CD8-positive, alpha-beta memory T cell (primary cell): Measurements from ENCODE around the gene DUSP7. TPM values are rescaled to one million over a fixed set of nuclear protein-coding genes. Genes with fewer than 3 reads are reported as not detected.

ENCODE experiments used
- CTCF ChIA-PET: fragments of 350-600 bp; sonication (Branson Sonifier 250); formaldehyde crosslinking; loops from one replicate; lab custom pipeline; 2021; ENCODE audit warnings: antibody characterized with exemption; lab: Charles Lee
- POLR2A ChIA-PET: fragments of 350-600 bp; sonication (Branson Sonifier 250); formaldehyde crosslinking; loops from one replicate; lab custom pipeline; 2021; ENCODE audit warnings: antibody characterized with exemption; lab: Charles Lee
- DNase-seq, 5 donors: peaks; one replicate each; pipeline versions ENCODE4 v3.0.0 to v3.0.0-alpha.2; 2020 to 2022; ENCODE audit warnings: mixed read lengths in 1 of 5
- H3K27ac ChIP-seq: one replicate; pipeline ENCODE4 v1.7.0; 2013; ENCODE audit warnings: low read depth, mild to moderate bottlenecking, low read length, moderate library complexity
- H3K27me3 ChIP-seq: 2 replicates; pipeline ENCODE4 v1.7.0; 2013; ENCODE audit warnings: low read length, mild to moderate bottlenecking; ENCODE audit not compliant: insufficient read depth, poor library complexity, severe bottlenecking
- H3K36me3 ChIP-seq: 2 replicates; pipeline ENCODE4 v1.7.0; 2013; ENCODE audit warnings: mild to moderate bottlenecking, low read length, moderate library complexity; ENCODE audit not compliant: insufficient read depth
- H3K4me1 ChIP-seq: 2 replicates; pipeline ENCODE4 v1.7.0; 2013; ENCODE audit warnings: mild to moderate bottlenecking, low read length, moderate library complexity; ENCODE audit not compliant: insufficient read depth
- H3K4me3 ChIP-seq: 2 replicates; pipeline ENCODE4 v1.7.0; 2013; ENCODE audit warnings: mild to moderate bottlenecking, low read length
- H3K9me3 ChIP-seq: 2 replicates; pipeline ENCODE4 v1.7.0; 2013; ENCODE audit warnings: mild to moderate bottlenecking, low read length
- H3K27ac Mint-ChIP-seq, 8 donors: one replicate each; pipeline ENCODE4 v1.8.0; 2020 to 2021; ENCODE audit warnings: mixed read lengths in 8 of 8, mild to moderate bottlenecking in 6 of 8, inconsistent platforms in 3 of 8, moderate library complexity in 3 of 8
- H3K27me3 Mint-ChIP-seq, 2 donors: one replicate each; pipeline ENCODE4 v1.8.0; 2020 to 2021; ENCODE audit warnings: mixed read lengths in 2 of 2, mild to moderate bottlenecking in 1 of 2, moderate library complexity in 1 of 2
- H3K36me3 Mint-ChIP-seq, 3 donors: one replicate each; pipeline ENCODE4 v1.8.0; 2020 to 2021; ENCODE audit warnings: mixed read lengths in 3 of 3, inconsistent platforms in 1 of 3, mild to moderate bottlenecking in 1 of 3
- H3K4me1 Mint-ChIP-seq, 3 donors: one replicate each; pipeline ENCODE4 v1.8.0; 2020 to 2021; ENCODE audit warnings: mixed read lengths in 3 of 3, inconsistent platforms in 1 of 3, mild to moderate bottlenecking in 1 of 3
- H3K4me3 Mint-ChIP-seq, 7 donors: one replicate each; pipeline ENCODE4 v1.8.0; 2020 to 2021; ENCODE audit warnings: mixed read lengths in 7 of 7, mild to moderate bottlenecking in 6 of 7, moderate library complexity in 4 of 7, inconsistent platforms in 2 of 7
- H3K9me3 Mint-ChIP-seq, 5 donors: one replicate each; pipeline ENCODE4 v1.8.0; 2020 to 2022; ENCODE audit warnings: mixed read lengths in 5 of 5, mild to moderate bottlenecking in 3 of 5, moderate library complexity in 2 of 5, inconsistent platforms in 1 of 5
- polyA plus RNA-seq: library from polyadenylated mRNA; unstranded; fragments of 300-500 nt; fragmentation: Illumina TruSeq; gene quantifications from one replicate; pipeline ENCODE4 v1.2.3, GENCODE V29; 2021
- total RNA-seq, 2 experiments: library from RNA; stranded (reverse); gene quantifications; one replicate each; pipeline ENCODE4 v1.2.3, GENCODE V29; 2021

Gene DUSP7
- total and polyA plus RNA-seq, 3 experiments from 2014 or later = 7.2 to 27.2 (median 26.3) TPM

DNA sequence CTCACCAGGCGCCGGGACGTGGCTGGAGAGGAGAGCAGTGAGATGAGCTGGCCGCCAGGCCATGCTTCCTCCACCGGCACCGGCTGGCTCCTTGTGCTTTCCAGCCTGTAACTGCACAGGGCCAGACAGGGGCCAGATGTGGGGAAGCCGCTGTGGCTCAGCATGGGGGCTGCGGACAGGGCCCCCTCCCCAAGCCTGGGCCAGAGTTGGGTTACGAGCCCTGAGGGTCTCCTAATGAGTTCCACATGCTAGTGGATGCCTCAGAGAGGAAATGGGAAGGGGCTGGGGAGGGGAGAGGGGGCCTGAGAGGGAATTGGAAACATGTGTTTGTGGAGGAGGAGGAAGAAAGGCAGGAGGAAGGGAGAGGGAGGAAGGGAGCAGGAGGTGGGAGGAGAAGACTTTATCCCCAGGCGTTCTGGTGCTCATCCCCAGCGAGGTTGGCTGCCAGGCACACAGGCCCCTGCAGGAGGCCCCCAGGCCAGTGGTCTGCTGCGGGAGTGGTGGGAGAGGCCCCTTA is 11.7 kb upstream of the DUSP7 start:
- Histone ChIP-seq H3K27me3 (no peaks in the 10 kb centered on the region), H3K4me1 (no peaks in the 10 kb centered on the region), H3K4me3 (no peak overlapping the region), H3K27ac (no peak overlapping the region), H3K36me3 (no peaks in the 10 kb centered on the region), H3K9me3 (no peaks in the 10 kb centered on the region)
- CTCF ChIA-PET = no interaction called here
- no peak for DNase-seq
- POLR2A ChIA-PET = no interaction called here
- Mint-ChIP-seq H3K4me1 (peaks cover 3 to 16% (median 5%) of the 10 kb centered on the region in 3 donors), H3K9me3 (no peaks in the 10 kb centered on the region), H3K27ac (no peak overlapping the region), H3K4me3 (no peak overlapping the region), H3K27me3 (peaks cover 0 to 1% of the 10 kb centered on the region in 2 donors), H3K36me3 (no peaks in the 10 kb centered on the region)

DNA sequence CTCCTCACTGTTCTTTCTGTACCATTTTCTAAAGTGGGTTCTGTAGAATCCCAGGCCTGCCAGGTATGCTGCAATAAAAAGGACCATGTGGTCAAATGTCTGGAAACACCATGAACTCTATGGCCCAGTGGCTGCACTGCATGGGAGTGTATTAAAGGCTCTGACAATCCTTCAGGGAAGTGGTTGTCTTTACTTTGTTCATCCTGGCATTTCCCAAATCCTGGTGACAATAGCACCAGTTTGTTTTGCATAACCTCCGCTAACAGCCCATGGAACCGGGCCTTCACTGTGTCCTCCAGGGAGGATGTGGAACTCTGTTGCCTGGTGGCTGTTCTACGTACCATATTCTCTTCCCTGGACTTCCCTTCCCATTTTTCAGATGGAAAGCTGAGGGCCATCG is 11.2 kb upstream of the DUSP7 start:
- no peaks in the 10 kb centered on the region for H3K4me1 ChIP-seq
- H3K27me3 Mint-ChIP-seq = peaks cover 0 to 1% of the 10 kb centered on the region in 2 donors
- H3K4me3 ChIP-seq = no peak overlapping the region
- no peak for DNase-seq
- CTCF ChIA-PET = no interaction called here
- H3K27me3 ChIP-seq = no peaks in the 10 kb centered on the region
- no peak overlapping the region for H3K27ac ChIP-seq
- H3K9me3 ChIP-seq = no peaks in the 10 kb centered on the region
- no peaks in the 10 kb centered on the region for H3K9me3 Mint-ChIP-seq
- no peaks in the 10 kb centered on the region for H3K36me3 Mint-ChIP-seq
- POLR2A ChIA-PET = no interaction called here
- H3K27ac Mint-ChIP-seq = no peak overlapping the region
- no peak overlapping the region for H3K4me3 Mint-ChIP-seq
- H3K36me3 ChIP-seq = no peaks in the 10 kb centered on the region
- H3K4me1 Mint-ChIP-seq = peaks cover 3 to 16% (median 5%) of the 10 kb centered on the region in 3 donors

DNA sequence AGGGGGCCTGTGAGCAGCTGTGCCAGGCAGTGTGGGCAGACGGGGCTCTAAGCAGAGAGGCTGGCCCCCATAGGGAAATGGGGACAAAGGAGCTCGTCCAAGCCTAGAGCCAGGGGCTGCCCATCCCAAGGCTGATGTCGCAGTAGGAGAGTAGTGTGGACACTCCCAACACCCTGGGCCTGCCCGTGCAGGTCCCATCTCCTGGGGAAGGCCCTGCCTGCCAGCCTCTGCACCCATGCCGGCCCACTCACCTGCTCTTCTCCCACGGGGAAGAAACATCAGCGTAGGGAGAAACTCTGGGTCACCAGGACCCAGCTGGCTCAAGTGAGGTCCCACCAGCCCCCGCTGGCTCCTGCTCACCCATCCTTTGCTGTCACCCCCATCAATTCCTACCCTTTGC is 10.7 kb upstream of the DUSP7 start:
- H3K4me3 Mint-ChIP-seq = no peak overlapping the region
- ChIA-PET POLR2A (no interaction called here), CTCF (no interaction called here)
- Histone ChIP-seq H3K9me3 (no peaks in the 10 kb centered on the region), H3K27me3 (no peaks in the 10 kb centered on the region), H3K4me1 (no peaks in the 10 kb centered on the region), H3K4me3 (no peak overlapping the region), H3K27ac (no peak overlapping the region), H3K36me3 (no peaks in the 10 kb centered on the region)
- H3K4me1 Mint-ChIP-seq = peaks cover under 1 to 12% (median 3%) of the 10 kb centered on the region in 3 donors
- peaks cover 0 to 1% of the 10 kb centered on the region in 2 donors for H3K27me3 Mint-ChIP-seq
- no peaks in the 10 kb centered on the region for H3K36me3 Mint-ChIP-seq
- H3K27ac Mint-ChIP-seq = no peak overlapping the region
- DNase-seq = no peak
- no peaks in the 10 kb centered on the region for H3K9me3 Mint-ChIP-seq

DNA sequence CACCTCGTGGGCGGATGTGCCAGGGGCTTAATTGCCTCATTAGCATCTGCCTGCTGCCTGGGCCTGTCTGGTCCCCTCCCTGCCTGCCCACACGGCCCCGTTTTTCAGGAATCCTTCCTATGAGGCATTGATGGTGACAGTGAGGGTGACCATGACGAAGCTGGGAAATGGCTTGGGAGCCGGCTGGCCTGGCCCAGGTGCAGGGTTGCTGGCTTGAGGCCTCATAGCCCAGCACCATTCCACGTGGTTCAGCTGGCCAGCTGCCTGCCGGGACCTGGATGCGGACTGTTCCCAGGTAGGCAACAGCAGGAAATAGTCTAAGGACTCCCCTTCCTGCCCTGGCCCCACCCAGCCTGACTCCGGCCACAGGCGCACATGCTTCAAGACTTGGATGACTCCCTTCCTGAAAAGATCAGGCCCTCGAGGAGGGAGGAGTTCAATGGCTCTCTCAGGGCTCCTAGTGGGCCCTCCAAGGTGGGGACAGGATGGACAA is 8.9 kb upstream of the DUSP7 start:
- H3K36me3 ChIP-seq = no peaks in the 10 kb centered on the region

DNA sequence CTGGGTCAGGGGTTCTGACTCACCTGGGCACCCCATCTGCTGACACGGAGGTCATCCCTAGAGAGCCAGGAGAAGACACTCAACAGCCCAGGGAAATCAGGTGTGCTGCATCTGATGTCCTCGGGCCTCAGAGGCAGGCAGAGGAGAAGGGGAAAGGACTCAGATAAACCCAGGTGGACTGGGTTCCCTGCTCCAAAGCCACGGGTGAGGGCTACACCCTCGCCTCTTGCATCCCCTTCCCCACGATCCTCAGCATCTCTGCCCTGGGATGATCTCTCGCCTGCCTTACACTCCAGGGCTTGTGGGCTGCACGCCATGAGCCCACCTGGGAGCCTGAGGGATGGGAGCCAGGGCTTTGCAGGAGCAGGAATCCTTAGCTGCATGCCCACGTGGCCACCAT is 8.2 kb upstream of the DUSP7 start:
- no peak for DNase-seq
- Histone ChIP-seq H3K27me3 (no peaks in the 10 kb centered on the region), H3K27ac (no peak overlapping the region), H3K4me1 (no peaks in the 10 kb centered on the region), H3K36me3 (no peaks in the 10 kb centered on the region), H3K9me3 (no peaks in the 10 kb centered on the region), H3K4me3 (no peak overlapping the region)
- H3K36me3 Mint-ChIP-seq = no peaks in the 10 kb centered on the region
- H3K4me1 Mint-ChIP-seq = no peaks in the 10 kb centered on the region
- ChIA-PET POLR2A (no interaction called here), CTCF (interaction anchor here (1.1 kb wide), 1 partner anchor 8 kb away, joined by 3 read pairs; the partner anchor contains the start of gene DUSP7)
- H3K27ac Mint-ChIP-seq = peak overlapping the region in 1 of 8 donors; percentile 70
- no peaks in the 10 kb centered on the region for H3K9me3 Mint-ChIP-seq
- no peak overlapping the region for H3K4me3 Mint-ChIP-seq
- peaks cover 0 to 1% of the 10 kb centered on the region in 2 donors for H3K27me3 Mint-ChIP-seq

More for the DNA sequence above, 8.9 kb upstream of the DUSP7 start:
- Mint-ChIP-seq H3K9me3 (no peaks in the 10 kb centered on the region), H3K27ac (no peak overlapping the region), H3K36me3 (no peaks in the 10 kb centered on the region), H3K4me1 (peaks cover 0 to 2% (median 0%) of the 10 kb centered on the region in 3 donors), H3K4me3 (no peak overlapping the region), H3K27me3 (peaks cover 0 to 1% of the 10 kb centered on the region in 2 donors)
- H3K4me3 ChIP-seq = no peak overlapping the region
- H3K4me1 ChIP-seq = no peaks in the 10 kb centered on the region
- H3K27me3 ChIP-seq = no peaks in the 10 kb centered on the region
- ChIA-PET POLR2A (no interaction called here), CTCF (interaction anchor here (1.1 kb wide), 1 partner anchor 9 kb away, joined by 3 read pairs; the partner anchor contains the start of gene DUSP7)
- no peak for DNase-seq
- H3K9me3 ChIP-seq = no peaks in the 10 kb centered on the region
- no peak overlapping the region for H3K27ac ChIP-seq

DNA sequence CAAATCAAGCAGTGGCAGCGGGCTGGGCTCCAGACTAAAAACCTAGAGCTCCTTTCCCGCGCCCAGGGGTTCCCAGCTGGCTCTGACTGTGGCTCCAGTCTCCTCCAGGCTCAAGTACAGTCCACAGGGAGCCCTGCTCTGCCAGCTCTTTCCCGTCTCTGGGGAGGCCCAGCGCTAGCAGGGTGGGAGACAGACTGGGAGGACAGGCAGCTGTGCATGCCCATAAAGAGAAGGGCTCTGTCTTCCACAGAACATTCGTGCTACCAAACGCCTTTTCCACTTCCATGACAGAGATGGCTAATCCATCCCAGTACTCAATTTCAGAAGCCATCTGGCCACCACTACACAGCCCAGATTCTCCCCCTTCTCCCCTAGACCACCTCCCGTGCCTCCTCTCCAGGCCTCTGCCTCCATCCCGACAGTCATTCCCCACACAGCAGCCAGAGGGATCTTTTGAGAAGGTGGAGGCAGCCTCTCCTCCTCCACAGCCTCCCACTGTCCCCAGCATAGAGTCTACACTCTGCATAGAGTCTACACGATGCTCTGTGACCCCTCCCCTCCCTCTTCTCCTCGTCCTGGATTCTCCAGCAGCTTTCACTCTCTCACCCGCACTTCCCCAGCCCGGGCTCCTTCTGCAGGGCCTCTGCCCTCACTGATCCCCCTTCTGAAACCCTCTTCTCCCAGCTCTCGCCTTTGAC is 6.8 kb upstream of the DUSP7 start:
- H3K9me3 Mint-ChIP-seq = no peaks in the 10 kb centered on the region

DNA sequence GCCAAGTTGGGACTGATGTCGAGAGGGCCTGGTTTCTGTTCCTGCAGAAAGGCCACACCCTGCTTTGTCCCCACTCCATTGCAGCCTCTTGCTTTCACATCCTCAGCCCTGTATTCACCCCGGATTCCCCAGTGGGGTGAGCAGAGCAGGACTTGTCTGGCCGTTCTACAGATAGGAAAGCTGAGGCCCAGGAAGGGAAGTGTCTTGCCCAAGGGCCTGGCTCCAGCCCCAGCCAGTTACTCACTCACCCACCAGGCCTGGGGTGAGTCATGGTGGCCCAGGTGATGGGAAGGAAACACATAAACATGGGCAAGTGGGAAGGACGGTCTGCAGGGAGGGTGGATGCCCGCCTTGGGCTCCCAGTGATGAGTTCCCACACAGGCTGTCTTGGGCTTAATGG is 6.1 kb upstream of the DUSP7 start:
- Histone ChIP-seq H3K27ac (no peak overlapping the region), H3K4me3 (no peak overlapping the region), H3K4me1 (peaks cover 6% of the 10 kb centered on the region), H3K27me3 (no peaks in the 10 kb centered on the region), H3K9me3 (no peaks in the 10 kb centered on the region), H3K36me3 (no peaks in the 10 kb centered on the region)
- no peaks in the 10 kb centered on the region for H3K36me3 Mint-ChIP-seq
- no peak for DNase-seq
- no peak overlapping the region for H3K4me3 Mint-ChIP-seq
- H3K9me3 Mint-ChIP-seq = no peaks in the 10 kb centered on the region
- no peak overlapping the region for H3K27ac Mint-ChIP-seq
- CTCF ChIA-PET = interaction anchor here (0.9 to 1.5 kb wide), 2 partner anchors 26 to 61 kb away, joined by 3 to 4 read pairs; no protein-coding TSS in a partner anchor
- H3K4me1 Mint-ChIP-seq = peaks cover 0 to 6% (median 3%) of the 10 kb centered on the region in 3 donors
- peaks cover 0 to 1% of the 10 kb centered on the region in 2 donors for H3K27me3 Mint-ChIP-seq
- POLR2A ChIA-PET = no interaction called here

More for the DNA sequence above, 6.8 kb upstream of the DUSP7 start:
- Mint-ChIP-seq H3K4me3 (no peak overlapping the region), H3K27ac (peak overlapping the region in 1 of 8 donors; percentile 67), H3K36me3 (no peaks in the 10 kb centered on the region), H3K4me1 (no peaks in the 10 kb centered on the region), H3K27me3 (peaks cover 0 to 1% of the 10 kb centered on the region in 2 donors)
- Histone ChIP-seq H3K4me1 (no peaks in the 10 kb centered on the region), H3K27me3 (no peaks in the 10 kb centered on the region), H3K9me3 (no peaks in the 10 kb centered on the region), H3K4me3 (no peak overlapping the region), H3K27ac (no peak overlapping the region), H3K36me3 (no peaks in the 10 kb centered on the region)
- CTCF ChIA-PET = interaction anchor here (1.5 kb wide), 1 partner anchor 60 kb away, joined by 4 read pairs; no protein-coding TSS in a partner anchor
- POLR2A ChIA-PET = no interaction called here
- DNase-seq = no peak
